GM12865 (cell line): ENCODE measurements around the gene CMTM5.
"Not testable (repeated sequence)": the region's sequence is repeated elsewhere in the genome, so short reads cannot be mapped to it uniquely, and the experiment has no call there.

ENCODE experiments used
- DNase-seq: peaks from one replicate; pipeline ENCODE4 v3.0.0; 2010; ENCODE audit warnings: low read depth
- H3K4me3 ChIP-seq: 2 replicates; pipeline ENCODE4 v1.5.1; 2011; ENCODE audit warnings: mild to moderate bottlenecking, low read depth, low read length, control low read depth
- CTCF ChIP-seq: IDR thresholded peaks from 2 replicates; pipeline ENCODE4 v1.5.1; 2011; ENCODE audit warnings: low read length, control low read depth, low read depth, inconsistent platforms; ENCODE audit not compliant: insufficient read depth; ENCODE audit errors: missing control alignments

CMTM5 gene

GRCh38 chr14:23382731-23383440 is 6.0 kb downstream of the CMTM5 start:
- no peak for DNase-seq
- H3K4me3 ChIP-seq, result no peak overlapping the region
- no peak for TF ChIP-seq CTCF

GRCh38 chr14:23384364-23385080 is 7.7 kb downstream of the CMTM5 start:
- H3K4me3 ChIP-seq, result no peak overlapping the region
- TF ChIP-seq CTCF, result no peak
- no peak for DNase-seq

GRCh38 chr14:23385244-23385641 is 8.4 kb downstream of the CMTM5 start:
- DNase-seq, result no peak
- H3K4me3 ChIP-seq, result no peak overlapping the region
- TF ChIP-seq CTCF, result no peak

- DNase-seq, result no peak
- no peak for TF ChIP-seq CTCF
- no peak overlapping the region for H3K4me3 ChIP-seq
These were observed 8.9 kb downstream of the CMTM5 start for GRCh38 chr14:23385642-23386265.

- H3K4me3 ChIP-seq, DNase-seq: not testable (repeated sequence)
These were observed 9.4 kb downstream of the CMTM5 start for GRCh38 chr14:23386266-23386657.

GRCh38 chr14:23386999-23387398 is 10.2 kb downstream of the CMTM5 start:
- no peak for DNase-seq
- no peak overlapping the region for H3K4me3 ChIP-seq
- no peak for TF ChIP-seq CTCF
